PC-3 (cell line): ENCODE measurements around the gene THADA.

Source experiments
- EZH2 ChIP-seq: fragments of 300-600 bp; sonication (generic); IDR thresholded peaks from one replicate; pipeline ENCODE4 v1.6.1; 2017; ENCODE audit warnings: antibody characterized with exemption, mild to moderate bottlenecking, low read length; ENCODE audit not compliant: unreplicated experiment
- EZH2phosphoT487 ChIP-seq: fragments of 300-600 bp; sonication (generic); IDR thresholded peaks from 2 replicates; pipeline ENCODE4 v1.6.1; 2018; ENCODE audit warnings: mild to moderate bottlenecking, antibody characterized with exemption, low read length, borderline replicate concordance
- TF ChIP-seq, protein P1 (sequence below): fragments of 300-600 bp; sonication (generic); conservative IDR thresholded peaks from 2 replicates; pipeline ENCODE4 v1.5.1; 2017; ENCODE audit warnings: antibody characterized with exemption, low read depth, mild to moderate bottlenecking, low read length

- TF ChIP-seq, protein P1, sequence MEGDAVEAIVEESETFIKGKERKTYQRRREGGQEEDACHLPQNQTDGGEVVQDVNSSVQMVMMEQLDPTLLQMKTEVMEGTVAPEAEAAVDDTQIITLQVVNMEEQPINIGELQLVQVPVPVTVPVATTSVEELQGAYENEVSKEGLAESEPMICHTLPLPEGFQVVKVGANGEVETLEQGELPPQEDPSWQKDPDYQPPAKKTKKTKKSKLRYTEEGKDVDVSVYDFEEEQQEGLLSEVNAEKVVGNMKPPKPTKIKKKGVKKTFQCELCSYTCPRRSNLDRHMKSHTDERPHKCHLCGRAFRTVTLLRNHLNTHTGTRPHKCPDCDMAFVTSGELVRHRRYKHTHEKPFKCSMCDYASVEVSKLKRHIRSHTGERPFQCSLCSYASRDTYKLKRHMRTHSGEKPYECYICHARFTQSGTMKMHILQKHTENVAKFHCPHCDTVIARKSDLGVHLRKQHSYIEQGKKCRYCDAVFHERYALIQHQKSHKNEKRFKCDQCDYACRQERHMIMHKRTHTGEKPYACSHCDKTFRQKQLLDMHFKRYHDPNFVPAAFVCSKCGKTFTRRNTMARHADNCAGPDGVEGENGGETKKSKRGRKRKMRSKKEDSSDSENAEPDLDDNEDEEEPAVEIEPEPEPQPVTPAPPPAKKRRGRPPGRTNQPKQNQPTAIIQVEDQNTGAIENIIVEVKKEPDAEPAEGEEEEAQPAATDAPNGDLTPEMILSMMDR: no peak
- TF ChIP-seq EZH2phosphoT487: no peak
- no peak for TF ChIP-seq EZH2
Observed at GRCh38 chr2:43259512-43259911, 336.3 kb downstream of the THADA start.
